GM19468 (cell line): ENCODE measurements around the gene GABBR1.

Source experiments
- ATAC-seq: cut with Tn5 transposase; IDR thresholded peaks from one replicate; pipeline ENCODE4 v1.9.1; 2021; ENCODE audit warnings: mild to moderate bottlenecking, moderate library complexity, moderate number of reproducible peaks; ENCODE audit not compliant: unreplicated experiment; ENCODE audit errors: extremely low read depth

The GABBR1 gene

DNA sequence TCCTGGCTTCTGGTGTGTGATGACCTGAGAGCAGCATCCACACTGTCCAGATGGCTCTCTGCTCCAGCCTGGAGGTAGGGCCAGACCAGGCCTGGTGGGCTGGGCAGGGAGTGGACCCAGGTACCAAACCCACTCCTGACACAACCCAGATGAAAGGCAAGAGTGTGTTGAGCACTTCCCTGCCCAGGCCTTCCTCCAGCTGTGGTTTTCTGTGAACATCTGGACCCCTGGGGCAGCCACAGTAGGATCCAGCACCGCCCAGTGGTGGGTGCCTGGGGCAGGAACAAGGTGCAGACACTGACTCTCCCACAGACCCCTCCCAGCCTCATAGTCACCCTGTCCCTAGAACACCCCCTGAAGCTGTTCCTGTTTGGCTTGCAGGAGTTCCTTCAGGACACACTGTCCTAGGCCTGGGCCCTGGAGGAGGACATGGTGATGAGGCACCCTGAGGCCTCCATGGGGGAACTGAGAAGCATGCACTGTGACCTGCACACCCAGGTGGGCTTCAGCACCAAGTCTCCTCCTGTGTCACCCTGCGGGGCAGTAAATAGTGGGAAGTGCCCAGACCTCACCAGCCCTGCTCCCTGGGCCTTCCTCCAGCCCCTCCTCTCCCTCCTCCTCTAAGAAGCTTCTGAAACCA lies 102.2 kb downstream of the GABBR1 start:
- no peak for ATAC-seq

- ATAC-seq: no peak
These were observed 103.0 kb downstream of the GABBR1 start for GRCh38 chr6:29529956-29530355.

DNA sequence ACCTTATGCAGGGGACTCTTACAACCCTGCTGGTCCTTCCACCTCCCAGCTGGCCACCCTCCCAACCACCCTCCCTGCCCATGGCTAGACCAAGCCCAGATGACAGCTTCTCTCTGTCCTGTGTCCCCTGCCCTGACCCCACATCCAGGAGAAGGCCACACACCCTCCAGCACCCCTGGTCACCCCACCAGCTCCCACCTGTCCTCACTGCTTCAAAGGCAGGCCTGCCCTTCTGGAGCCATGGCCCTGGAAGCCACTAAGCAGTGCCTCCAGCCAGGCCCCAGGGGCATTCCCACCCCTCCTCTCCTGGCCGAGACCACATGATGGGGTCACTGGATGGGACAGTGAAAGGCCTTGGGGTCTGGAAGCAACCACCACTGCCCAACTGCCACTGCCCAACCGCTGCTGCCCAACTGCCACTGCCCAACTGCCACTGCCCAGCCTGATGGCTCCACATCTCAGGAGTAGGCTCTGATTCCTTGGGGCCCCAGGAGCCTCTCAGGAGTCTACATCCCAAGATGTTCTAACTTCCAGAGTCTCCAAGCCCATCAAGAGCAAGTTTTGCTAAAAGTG lies 103.9 kb downstream of the GABBR1 start:
- no peak for ATAC-seq

DNA sequence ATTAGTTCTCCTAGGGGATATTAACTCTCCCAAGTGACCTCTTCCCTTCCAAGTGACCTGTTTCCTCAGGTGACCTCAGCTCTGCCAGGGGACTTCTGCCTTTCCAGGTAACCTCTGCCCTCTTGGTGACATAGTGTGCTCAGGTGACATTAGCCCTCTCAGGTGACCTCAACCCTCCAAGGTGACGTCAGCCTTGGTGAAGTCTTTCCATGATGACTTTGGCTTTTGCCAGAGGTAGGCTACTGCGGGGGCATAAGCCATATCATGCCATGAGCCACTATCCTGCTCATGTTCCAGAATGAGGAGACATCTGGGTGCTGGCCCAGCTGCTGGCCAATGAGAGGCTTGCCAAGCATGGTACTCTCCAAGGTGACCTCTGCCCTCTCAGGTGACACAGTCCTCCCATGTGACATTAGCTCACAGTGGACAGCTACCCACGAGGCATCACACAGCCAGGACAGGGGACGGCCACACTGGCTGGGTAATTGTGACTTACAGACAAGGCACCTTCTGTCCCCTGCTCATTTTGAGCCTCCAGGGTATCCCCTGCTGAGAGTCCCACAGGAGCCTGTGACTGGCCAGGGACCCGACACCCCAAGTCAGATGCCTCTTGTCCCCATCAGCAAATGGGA lies 104.6 kb downstream of the GABBR1 start:
- no peak for ATAC-seq

DNA sequence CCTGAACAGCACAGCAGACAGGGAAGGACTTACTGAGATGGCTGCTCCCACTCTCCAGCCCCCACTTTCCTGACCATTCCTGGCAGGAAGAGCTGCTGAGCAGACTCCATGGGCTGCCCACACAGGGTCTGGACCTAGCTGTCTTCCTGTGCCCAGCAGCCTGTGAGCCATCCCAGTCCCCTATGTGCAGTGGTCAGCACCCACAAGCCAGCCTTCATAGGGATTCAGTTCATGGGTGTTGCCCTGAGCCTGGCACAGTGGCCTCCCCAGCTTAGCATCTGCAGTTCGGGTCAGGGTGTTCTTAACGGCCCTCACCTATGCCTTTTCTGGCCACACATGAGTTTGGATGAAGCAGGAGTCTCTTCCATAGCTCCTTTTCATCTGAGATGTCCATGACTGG lies 105.4 kb downstream of the GABBR1 start:
- no peak for ATAC-seq

DNA sequence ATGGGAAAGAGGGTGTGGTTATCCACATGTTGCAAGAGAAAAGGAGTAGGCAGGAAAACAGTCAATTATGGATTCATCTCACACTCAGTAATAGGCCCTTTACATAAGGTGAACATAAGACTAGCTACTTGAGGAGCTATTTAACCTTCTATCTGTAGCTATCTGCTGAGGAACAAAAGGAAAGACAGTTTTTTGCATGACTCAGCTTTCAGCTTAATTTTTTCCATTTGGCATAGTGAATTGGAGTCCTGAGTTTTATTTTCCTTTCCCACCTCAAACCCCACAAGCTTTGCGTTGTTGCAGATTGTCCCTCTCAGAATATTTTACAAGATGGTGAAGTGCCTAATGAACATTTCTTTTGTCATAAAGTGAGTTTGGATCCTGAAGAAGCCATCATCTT lies 105.9 kb downstream of the GABBR1 start:
- ATAC-seq: no peak

DNA sequence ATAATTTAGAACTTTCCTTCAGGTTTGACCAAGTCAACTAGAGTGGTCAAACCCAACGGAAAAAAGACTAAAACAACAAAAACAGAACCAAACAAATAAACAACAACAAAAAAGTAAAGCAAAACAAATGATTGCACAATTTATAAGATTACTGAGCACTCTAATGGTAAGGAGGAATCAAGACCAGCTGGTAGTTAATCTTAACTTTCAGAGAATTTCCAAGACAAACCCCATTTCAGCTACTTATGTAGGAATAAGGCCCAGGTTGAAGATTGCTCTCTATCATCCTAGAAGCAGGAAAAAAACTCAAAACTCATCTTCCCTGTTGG lies 107.7 kb downstream of the GABBR1 start:
- ATAC-seq: no peak

DNA sequence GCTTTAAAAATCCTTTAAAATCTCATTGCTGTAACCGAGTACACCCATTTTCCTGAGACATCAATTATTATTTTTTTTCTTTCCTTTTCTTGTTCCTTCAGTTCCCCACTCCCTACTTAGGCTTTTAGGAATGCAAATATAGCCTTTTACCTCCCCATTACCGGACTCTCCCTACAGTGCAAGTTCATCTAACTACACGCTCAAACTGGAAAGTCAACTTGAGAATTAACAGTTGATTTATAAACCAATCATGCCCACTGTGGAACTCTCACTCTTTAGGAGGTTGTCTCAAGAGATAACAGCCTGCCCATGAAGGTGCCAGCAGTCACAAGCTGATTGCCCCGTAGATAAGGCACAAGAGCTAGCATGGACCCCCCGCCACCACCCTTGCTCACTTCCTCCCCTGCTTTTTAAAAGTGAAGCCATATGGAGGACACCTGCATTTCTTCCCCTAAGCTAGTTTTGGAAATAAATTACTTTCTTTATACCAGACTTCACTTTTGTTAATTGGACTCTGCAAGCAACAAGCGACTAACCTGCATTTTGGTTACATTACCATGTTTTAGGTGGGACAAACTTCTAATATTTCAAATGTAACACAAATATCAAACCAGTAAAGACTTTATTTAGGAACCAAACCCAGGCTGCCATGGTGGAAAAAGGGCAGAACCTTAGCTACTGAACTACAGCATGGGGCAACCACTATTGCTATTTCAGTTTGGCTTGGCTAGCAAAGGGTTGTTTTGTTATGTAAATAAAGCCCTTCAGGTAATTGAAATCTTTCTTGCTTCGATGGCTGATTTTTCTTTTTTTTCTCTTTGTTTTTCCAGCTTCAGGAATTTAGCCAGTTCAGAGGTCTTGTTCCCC lies 108.3 kb downstream of the GABBR1 start:
- no peak for ATAC-seq

DNA sequence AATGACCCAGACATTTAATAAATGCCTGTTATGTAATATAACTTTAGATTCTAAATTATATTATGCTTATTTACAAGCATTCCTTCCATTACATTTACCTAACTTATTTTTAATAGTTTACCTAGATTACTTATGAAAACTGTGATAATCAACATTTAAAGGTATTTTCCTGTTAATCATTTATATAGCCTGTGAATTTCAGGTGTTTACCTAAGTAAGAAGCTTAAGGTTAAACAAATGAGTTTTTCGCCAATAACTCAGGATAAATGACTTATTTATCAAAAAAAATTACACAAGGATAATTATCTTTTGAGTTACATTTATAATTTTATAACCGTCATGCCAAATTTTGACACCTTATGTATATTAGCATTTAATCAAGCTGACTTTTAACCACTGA lies 108.9 kb downstream of the GABBR1 start:
- no peak for ATAC-seq

DNA sequence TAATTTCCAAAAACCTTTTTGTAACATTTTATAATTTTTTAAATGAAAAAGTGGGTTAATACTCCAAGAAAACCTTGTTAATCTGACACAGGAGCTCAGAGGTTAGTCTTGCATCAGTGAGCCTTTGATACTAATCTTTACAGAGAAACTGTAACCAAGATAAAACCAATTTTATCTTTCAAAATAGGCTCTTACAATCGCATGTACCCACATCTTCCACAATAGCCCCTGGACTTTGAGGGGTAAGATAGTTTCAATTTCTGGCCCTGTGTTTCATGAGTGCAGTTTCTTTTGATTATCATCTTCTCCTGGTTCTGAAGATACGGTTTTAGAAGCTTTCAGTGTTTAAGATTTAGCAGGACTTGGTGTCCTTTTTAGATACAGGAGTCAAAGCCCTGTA lies 110.8 kb downstream of the GABBR1 start:
- ATAC-seq: no peak

- ATAC-seq: no peak
These were observed 111.8 kb downstream of the GABBR1 start for GRCh38 chr6:29521006-29521680.

- no peak for ATAC-seq
These were observed 112.8 kb downstream of the GABBR1 start for GRCh38 chr6:29520232-29520631.

DNA sequence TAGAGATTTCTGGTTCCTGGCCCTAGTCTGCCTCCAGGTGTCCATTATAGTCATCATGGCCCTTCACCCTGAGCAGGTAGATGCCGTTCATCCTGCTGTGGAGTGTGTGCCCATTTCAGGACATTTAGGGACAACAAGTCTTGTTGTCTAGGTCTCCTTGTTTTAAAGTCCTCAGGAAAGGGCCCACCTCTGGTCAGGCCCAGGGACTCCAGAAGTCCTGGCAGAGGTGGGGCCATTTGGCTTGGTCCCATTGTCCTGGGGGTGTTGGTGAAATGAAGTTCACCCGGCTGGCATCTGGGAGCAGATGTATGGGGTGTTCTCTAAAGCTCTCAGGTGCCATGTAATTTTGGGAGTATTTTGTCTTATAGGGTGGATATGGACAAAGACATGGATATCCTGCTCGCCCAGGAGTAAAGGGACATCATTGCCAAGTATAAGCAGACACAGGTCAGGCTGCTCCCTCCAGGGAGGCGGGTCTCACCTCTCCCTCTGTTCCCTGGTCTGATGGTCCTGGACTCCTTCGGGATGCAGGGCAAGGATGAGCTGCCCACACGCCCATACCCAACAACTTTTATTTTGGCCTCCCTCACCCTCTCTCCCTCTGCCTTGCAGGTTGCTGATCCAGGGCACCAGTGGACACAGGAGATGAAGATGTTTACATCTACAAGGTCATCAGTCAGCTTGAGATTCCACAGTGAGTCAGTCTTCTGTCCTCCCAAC lies 113.5 kb downstream of the GABBR1 start:
- ATAC-seq: no peak

- ATAC-seq: no peak
These were observed 115.1 kb downstream of the GABBR1 start for GRCh38 chr6:29517728-29518440.

DNA sequence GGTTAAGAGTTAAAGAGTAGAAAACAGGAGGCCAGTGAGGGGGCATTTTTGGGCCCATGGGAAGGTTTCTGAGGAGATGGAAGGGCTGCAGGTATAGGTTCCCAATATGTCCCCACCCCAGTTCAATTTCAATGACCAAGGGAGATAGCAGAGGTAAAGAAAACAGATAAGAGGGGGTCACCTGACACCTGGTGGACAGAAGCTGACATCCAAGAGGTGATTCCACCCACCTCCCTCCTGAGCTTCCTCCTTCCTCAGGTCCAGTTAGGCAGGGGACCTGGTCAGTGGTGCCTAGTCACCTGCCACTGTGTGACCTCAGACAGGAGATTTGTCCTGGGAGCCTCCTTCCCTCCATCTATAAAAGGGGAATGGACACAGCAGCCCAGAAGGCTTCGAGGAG lies 115.7 kb downstream of the GABBR1 start:
- no peak for ATAC-seq

- no peak for ATAC-seq
These were observed 116.9 kb downstream of the GABBR1 start for GRCh38 chr6:29516108-29516507.

- ATAC-seq: no peak
These were observed 122.2 kb downstream of the GABBR1 start for GRCh38 chr6:29510746-29511300.

DNA sequence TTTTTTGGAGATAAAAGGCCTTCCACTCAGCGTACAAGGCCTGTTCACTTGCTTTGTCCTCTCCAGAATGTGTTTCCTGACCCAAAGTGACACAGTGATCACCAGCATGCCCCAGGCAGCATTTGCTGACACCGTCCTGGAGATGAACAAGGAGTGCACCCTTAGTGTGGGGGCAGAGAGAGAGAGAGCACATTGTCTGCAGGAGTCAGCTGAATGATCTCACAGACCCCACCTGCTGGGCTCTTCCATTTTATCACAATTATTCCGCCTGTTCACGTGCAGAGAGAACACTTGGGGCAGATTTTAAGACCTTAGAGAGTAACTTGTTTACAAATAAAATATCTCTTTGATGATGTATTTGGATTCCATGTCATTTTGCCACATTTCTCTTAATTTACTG lies 122.8 kb downstream of the GABBR1 start:
- no peak for ATAC-seq
